ENCODE results near the gene ENTPD6.

DNA sequence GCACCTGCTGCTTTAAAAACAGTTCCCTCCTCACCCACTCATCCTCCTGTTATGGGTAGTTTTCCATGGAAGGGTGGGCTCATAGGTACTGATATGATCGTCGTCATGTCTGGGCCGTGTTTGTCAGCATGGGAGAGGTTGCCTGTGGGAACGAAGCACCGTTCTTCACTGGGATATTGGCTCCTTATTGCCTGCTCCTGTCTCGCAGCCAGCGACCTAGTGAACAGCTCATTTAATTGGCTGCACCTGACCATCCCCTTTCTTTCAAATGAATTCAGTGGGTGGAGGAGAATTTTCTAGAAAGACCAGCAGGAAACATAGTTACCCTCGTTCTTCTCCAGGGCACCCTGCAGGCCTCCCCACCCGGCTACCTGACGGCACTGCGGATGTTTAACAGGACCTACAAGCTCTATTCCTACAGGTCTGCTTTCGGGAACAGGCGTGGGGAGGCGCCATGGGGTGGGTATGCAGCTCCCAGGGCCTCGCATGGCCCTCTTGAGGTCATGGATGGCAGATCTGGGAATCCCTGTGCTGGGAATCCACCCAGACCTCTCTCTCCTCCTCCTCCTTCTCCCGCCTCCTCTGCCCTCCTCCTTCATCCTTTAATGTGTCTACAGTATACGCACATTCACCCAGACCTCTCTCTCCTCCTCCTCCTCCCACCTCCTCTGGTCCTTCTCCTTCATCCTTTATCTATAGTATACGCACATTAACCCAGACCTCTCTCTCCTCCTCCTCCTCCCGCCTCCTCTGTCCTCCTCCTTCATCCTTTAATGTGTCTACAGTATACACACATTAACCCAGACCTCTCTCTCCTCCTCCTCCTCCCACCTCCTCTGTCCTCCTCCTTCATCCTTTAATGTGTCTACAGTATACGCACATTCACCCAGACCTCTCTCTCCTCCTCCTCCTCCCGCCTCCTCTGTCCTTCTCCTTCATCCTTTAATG lies 21.9 kb downstream of the ENTPD6 start:
- no peak for TF ChIP-seq POLR2AphosphoS5 (IDR thresholded peaks at IDR 0.05)
- TF ChIP-seq, protein P1, sequence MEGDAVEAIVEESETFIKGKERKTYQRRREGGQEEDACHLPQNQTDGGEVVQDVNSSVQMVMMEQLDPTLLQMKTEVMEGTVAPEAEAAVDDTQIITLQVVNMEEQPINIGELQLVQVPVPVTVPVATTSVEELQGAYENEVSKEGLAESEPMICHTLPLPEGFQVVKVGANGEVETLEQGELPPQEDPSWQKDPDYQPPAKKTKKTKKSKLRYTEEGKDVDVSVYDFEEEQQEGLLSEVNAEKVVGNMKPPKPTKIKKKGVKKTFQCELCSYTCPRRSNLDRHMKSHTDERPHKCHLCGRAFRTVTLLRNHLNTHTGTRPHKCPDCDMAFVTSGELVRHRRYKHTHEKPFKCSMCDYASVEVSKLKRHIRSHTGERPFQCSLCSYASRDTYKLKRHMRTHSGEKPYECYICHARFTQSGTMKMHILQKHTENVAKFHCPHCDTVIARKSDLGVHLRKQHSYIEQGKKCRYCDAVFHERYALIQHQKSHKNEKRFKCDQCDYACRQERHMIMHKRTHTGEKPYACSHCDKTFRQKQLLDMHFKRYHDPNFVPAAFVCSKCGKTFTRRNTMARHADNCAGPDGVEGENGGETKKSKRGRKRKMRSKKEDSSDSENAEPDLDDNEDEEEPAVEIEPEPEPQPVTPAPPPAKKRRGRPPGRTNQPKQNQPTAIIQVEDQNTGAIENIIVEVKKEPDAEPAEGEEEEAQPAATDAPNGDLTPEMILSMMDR (IDR thresholded peaks at IDR 0.05): no peak
- no peak for TF ChIP-seq POLR2A (IDR thresholded peaks at IDR 0.05)
